ENCODE measurements around the gene UMPS. TPM values are rescaled to one million over a fixed set of nuclear protein-coding genes. Genes with fewer than 3 reads are reported as not detected.

The UMPS gene
- total RNA-seq, 1 experiment from 2014 or later = 45.4 TPM

DNA sequence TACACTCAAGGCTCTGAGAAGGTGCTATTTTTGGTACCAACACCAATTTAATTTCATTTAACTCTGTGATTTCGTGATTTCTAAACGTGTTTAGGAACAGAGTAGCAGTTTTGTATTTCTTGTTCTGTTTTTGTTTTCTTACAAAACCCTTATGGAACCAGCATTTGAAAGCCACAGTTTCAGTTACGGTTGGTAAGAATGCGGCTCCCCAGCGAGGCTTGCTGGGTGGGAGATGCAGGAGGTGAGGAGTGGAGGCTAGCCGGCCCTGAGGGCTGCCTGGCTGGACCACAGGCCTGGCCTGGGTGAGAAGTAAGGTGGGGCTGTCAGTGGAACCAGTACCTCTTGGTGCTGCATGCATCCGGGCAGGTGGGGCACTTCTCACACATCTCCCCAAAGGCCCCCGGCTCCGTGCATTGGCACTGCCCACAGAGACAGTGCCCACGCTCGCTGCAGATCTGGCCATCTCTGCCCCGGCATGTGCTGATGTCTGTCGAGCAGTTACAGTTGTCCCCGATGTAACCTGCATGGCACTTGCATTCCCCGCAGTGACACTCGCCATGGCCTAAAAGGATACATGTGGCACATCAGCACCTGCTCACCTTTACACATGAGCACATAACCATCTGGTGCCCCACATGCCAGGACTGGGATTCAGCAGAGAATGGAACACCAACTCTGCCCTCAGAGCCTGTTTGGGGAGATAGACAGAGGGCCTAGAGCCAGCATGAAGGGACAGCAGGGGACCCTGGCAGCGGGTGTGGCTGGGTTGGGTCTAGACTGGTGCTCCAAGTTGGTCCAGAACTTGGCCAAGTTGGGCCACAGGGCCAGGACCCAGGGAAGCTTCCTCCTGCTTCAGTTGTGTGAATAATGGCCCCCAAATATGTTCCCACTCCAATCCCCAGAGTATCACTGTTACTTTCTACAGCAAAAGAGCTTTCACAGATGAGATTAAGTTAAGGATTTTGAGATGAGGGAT, 43.4 kb downstream of the UMPS start (continued):
- TF ChIP-seq ZNF281 (CRISPR knock-in tag; IDR thresholded peaks at IDR 0.05) (no peak), CREM (CRISPR knock-in tag; IDR thresholded peaks at IDR 0.05) (no peak), CDX4 (CRISPR knock-in tag; IDR thresholded peaks at IDR 0.05; ENCODE audit: borderline replicate concordance) (no peak), E2F5 (CRISPR knock-in tag; IDR thresholded peaks at IDR 0.05) (no peak), CBFB (CRISPR knock-in tag; IDR thresholded peaks at IDR 0.05; ENCODE audit: low read depth) (no peak), IRF1 (CRISPR knock-in tag; IDR thresholded peaks at IDR 0.05) (no peak)

- H3K4me3 Mint-ChIP-seq = no peak overlapping the region
- no peaks in the 10 kb centered on the region for H3K9me3 Mint-ChIP-seq
- DNase-seq (ENCODE audit: low spot score) (peak; percentile 68), ATAC-seq (peak; percentile 83)
- peaks cover 69% of the 10 kb centered on the region for H3K36me3 Mint-ChIP-seq
- peak overlapping the region; percentile 89 for H3K27ac Mint-ChIP-seq
- H3K27me3 Mint-ChIP-seq (ENCODE audit: low read depth) = no peaks in the 10 kb centered on the region
- peaks cover 47% of the 10 kb centered on the region for H3K4me1 Mint-ChIP-seq
- ChIA-PET POLR2A (no interaction called here), CTCF (interaction anchor here (0.6 to 1.6 kb wide), 7 partner anchors 11 to 192 kb away, joined by 3 to 13 read pairs (median 3); no protein-coding TSS in a partner anchor)
- TF ChIP-seq RELA (CRISPR knock-in tag; IDR thresholded peaks at IDR 0.05; ENCODE audit: borderline replicate concordance) (0 out of 2 replicates have a peak, but pooled peaks have one; percentile 15), CDX4 (CRISPR knock-in tag; IDR thresholded peaks at IDR 0.05; ENCODE audit: borderline replicate concordance) (no peak), EMX1 (CRISPR knock-in tag; IDR thresholded peaks at IDR 0.05) (0 out of 2 replicates have a peak, but pooled peaks have one; percentile 30), FOXJ3 (CRISPR knock-in tag; IDR thresholded peaks at IDR 0.05; ENCODE audit: borderline replicate concordance) (no peak), STAT6 (CRISPR knock-in tag; conservative IDR thresholded peaks at IDR 0.05; ENCODE audit: low read depth) (no peak), MYBL2 (CRISPR knock-in tag; IDR thresholded peaks at IDR 0.05) (no peak), CREB1 (CRISPR knock-in tag; IDR thresholded peaks at IDR 0.05) (no peak), E2F4 (CRISPR knock-in tag; IDR thresholded peaks at IDR 0.05; ENCODE audit: borderline replicate concordance, low read depth) (no peak), FOXP4 (CRISPR knock-in tag; IDR thresholded peaks at IDR 0.05) (no peak), ZNF423 (CRISPR knock-in tag; IDR thresholded peaks at IDR 0.05) (peak; percentile 10; the same call in 1 of the 2 replicates), TEAD1 (CRISPR knock-in tag; IDR thresholded peaks at IDR 0.05) (peak; percentile 99; the same call in 1 of the 2 replicates)
- TF ChIP-seq, protein P1, sequence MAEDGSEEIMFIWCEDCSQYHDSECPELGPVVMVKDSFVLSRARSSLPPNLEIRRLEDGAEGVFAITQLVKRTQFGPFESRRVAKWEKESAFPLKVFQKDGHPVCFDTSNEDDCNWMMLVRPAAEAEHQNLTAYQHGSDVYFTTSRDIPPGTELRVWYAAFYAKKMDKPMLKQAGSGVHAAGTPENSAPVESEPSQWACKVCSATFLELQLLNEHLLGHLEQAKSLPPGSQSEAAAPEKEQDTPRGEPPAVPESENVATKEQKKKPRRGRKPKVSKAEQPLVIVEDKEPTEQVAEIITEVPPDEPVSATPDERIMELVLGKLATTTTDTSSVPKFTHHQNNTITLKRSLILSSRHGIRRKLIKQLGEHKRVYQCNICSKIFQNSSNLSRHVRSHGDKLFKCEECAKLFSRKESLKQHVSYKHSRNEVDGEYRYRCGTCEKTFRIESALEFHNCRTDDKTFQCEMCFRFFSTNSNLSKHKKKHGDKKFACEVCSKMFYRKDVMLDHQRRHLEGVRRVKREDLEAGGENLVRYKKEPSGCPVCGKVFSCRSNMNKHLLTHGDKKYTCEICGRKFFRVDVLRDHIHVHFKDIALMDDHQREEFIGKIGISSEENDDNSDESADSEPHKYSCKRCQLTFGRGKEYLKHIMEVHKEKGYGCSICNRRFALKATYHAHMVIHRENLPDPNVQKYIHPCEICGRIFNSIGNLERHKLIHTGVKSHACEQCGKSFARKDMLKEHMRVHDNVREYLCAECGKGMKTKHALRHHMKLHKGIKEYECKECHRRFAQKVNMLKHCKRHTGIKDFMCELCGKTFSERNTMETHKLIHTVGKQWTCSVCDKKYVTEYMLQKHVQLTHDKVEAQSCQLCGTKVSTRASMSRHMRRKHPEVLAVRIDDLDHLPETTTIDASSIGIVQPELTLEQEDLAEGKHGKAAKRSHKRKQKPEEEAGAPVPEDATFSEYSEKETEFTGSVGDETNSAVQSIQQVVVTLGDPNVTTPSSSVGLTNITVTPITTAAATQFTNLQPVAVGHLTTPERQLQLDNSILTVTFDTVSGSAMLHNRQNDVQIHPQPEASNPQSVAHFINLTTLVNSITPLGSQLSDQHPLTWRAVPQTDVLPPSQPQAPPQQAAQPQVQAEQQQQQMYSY (CRISPR knock-in tag; IDR thresholded peaks at IDR 0.05) = no peak
Observed at GRCh38 chr3:124774327-124774718, 44.1 kb downstream of the UMPS start.

Measured in WTC11 (cell line).